ENCODE results near the gene CRYGA. TPM values are rescaled to one million over a fixed set of nuclear protein-coding genes. Genes with fewer than 3 reads are reported as not detected.

CRYGA gene, protein sequence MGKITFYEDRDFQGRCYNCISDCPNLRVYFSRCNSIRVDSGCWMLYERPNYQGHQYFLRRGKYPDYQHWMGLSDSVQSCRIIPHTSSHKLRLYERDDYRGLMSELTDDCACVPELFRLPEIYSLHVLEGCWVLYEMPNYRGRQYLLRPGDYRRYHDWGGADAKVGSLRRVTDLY
- not detected for total RNA-seq

GRCh38 chr2:208163489-208163888 is at the start of gene CRYGA:
TSS of gene CRYGA (minus strand) at chr2:208163589. CDS start at chr2:208163556, 33 bp downstream.
- Mint-ChIP-seq H3K36me3 (no peaks in the 10 kb centered on the region), H3K4me1 (ENCODE audit: low read depth) (no peaks in the 10 kb centered on the region), H3K27ac (no peak within 1 kb of the TSS), H3K9me3 (no peaks in the 10 kb centered on the region), H3K4me3 (no peak within 1 kb of the TSS), H3K27me3 (peaks cover 11% of the 10 kb centered on the region)
- CTCF ChIA-PET: interaction anchor here (2.4 kb wide), 1 partner anchor 12 kb away, joined by 10 read pairs; no protein-coding TSS in a partner anchor
- no peak for DNase-seq
- intact Hi-C loops (cut with micrococcal nuclease): no loop called here
- POLR2A ChIA-PET: no interaction called here

DNA sequence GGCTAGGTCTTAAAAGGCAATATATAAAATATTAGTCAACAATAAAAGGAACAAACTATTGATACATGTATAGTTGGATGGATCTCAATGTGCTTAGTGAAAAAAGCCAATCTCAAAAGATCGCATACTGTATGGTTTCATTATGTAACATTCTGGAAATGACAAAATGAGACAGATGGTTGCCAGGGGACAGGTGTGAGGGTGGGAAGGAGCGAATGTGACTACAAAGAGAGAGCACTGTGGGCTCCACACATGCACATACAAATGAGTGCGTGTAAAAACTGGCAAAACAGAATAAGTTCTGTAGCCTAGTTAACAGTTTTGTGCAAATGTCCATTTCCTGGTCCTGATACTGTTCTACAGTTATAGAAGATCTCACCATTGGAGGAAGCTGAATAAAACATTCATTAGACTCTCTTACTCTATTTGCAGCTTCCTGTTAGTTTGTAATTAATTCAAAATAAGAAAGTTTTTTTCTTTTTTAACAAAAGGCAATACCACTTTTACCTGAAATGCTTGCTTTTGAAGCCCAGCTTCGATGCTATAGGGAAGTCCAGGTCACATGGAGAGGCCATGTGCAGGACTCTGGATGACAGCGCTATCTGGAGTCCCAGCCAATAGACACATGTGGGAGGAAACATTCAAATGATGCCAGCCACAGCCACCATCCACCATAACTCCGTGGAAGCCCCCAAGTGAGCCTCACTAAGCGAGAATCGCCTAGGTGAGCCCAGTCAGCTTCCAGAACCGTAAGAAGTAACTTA is 47.5 kb upstream of the CRYGA start:
- Mint-ChIP-seq H3K4me3 (no peak overlapping the region), H3K27me3 (peaks cover 1% of the 10 kb centered on the region), H3K36me3 (no peaks in the 10 kb centered on the region), H3K4me1 (ENCODE audit: low read depth) (peaks cover 1% of the 10 kb centered on the region), H3K9me3 (no peaks in the 10 kb centered on the region), H3K27ac (no peak overlapping the region)
- intact Hi-C loops (cut with micrococcal nuclease): no loop called here
- no peak for DNase-seq
- POLR2A ChIA-PET: no interaction called here
- CTCF ChIA-PET: no interaction called here

DNA sequence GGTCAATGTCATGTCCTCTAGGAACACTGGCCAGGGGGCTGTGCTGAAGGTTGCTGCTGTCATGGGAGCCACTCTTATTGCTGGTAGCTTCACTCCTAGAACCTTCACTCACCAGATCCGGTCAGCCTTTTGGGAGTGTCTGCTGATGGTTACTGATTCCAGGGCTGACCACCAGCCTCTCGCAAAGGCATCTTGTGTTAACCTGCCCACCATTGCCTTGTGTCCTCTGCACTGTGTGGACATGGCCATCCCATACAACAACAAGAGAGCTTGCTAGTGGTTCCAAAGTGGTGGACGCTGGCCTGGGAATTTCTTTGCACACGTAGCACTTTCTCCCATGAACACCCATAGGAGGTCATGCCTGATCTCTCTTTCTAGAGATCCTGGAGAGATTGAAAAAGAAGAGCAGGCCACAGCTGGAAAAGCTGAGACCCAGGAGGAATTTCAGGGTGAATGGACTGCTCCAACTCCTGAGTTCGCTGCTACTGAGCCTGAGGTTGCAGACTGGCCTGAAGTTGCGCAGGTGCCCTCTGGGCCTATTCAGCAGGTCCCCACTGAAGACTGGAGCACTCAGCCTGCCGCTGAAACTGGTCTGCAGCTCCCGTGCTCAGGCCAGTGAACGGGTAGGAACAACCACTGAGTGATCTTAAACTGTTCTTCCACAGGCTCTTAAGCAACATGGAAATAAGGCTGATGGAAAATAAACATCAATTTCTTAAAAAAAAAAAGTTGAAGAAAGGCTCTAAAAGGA is 45.1 kb upstream of the CRYGA start:
- intact Hi-C loops (cut with micrococcal nuclease): no loop called here
- no peaks in the 10 kb centered on the region for H3K9me3 Mint-ChIP-seq
- CTCF ChIA-PET: interaction anchor here (1.9 kb wide), 1 partner anchor 34 kb away, joined by 6 read pairs; no protein-coding TSS in a partner anchor
- H3K27me3 Mint-ChIP-seq: no peaks in the 10 kb centered on the region
- no peak overlapping the region for H3K27ac Mint-ChIP-seq
- peaks cover 5% of the 10 kb centered on the region for H3K4me1 Mint-ChIP-seq (ENCODE audit: low read depth)
- no peak overlapping the region for H3K4me3 Mint-ChIP-seq
- H3K36me3 Mint-ChIP-seq: no peaks in the 10 kb centered on the region
- POLR2A ChIA-PET: no interaction called here
- no peak for DNase-seq

DNA sequence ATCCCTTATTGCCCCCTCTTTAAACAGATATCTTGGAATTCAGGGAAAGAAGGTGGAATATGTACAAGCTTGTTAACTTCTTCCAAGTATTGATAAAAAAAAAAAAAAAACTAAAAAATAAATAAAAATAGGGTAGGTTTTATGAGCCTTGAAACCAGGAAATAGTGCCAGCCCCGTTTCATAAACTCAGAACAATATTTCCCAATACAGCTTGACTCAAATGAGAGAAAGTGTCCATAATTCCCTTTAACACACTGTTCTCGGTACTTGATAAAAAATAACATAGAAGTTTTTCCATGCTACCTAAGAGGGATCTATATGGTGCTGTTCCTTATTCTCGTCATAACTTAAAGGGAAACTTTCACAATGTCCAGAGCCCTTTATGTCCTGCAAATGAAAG is 44.4 kb upstream of the CRYGA start:
- Mint-ChIP-seq H3K9me3 (no peaks in the 10 kb centered on the region), H3K4me1 (ENCODE audit: low read depth) (peaks cover 3% of the 10 kb centered on the region), H3K4me3 (no peak overlapping the region), H3K36me3 (no peaks in the 10 kb centered on the region), H3K27me3 (no peaks in the 10 kb centered on the region), H3K27ac (no peak overlapping the region)
- DNase-seq: no peak
- intact Hi-C loops (cut with micrococcal nuclease): no loop called here
- ChIA-PET POLR2A (no interaction called here), CTCF (interaction anchor here (1.9 kb wide), 1 partner anchor 33 kb away, joined by 6 read pairs; no protein-coding TSS in a partner anchor)

- intact Hi-C loops (cut with micrococcal nuclease): no loop called here
- Mint-ChIP-seq H3K27me3 (no peaks in the 10 kb centered on the region), H3K4me1 (ENCODE audit: low read depth) (peaks cover 3% of the 10 kb centered on the region), H3K36me3 (no peaks in the 10 kb centered on the region), H3K9me3 (no peaks in the 10 kb centered on the region), H3K4me3 (no peak overlapping the region), H3K27ac (no peak overlapping the region)
- CTCF ChIA-PET: interaction anchor here (1.1 to 1.4 kb wide), 2 partner anchors 28 to 132 kb away, joined by 3 read pairs; no protein-coding TSS in a partner anchor
- no peak for DNase-seq
- POLR2A ChIA-PET: no interaction called here
Measured at GRCh38 chr2:208204166-208204565, 40.8 kb upstream of the CRYGA start.

GRCh38 chr2:208195531-208195930 is 32.1 kb upstream of the CRYGA start:
- POLR2A ChIA-PET: no interaction called here
- CTCF ChIA-PET: no interaction called here
- H3K27ac Mint-ChIP-seq: no peak overlapping the region

DNA sequence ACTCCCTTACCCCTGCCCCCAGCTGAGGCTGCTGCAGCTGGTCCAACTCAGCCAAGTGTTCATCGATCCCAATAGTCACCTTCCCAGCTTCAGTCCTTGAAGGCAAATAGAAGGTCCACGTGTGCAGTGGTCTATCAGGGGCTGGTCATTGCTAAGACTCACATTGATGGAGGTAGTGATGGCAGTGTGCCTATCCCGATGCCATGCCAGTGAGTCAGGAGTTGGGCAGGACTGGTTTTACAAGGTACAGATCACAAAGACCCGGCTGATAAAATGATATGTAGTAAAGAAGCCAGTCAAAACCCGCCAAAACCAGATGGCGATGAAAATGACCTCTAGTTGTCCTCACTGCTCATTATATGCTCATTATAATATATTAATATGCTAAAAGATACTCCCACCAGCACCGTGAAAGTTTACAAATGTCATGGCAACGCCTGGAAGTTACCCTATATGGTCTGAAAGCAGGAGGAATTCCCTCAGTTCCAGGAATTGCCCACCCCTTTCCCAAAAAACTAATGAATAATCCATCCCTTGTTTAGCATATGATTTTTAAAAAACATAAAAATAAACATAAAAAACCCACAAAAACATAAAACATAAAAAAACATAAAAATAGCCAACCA is 29.3 kb upstream of the CRYGA start:
- Mint-ChIP-seq H3K4me3 (no peak overlapping the region), H3K27me3 (peaks cover 1% of the 10 kb centered on the region), H3K4me1 (ENCODE audit: low read depth) (no peaks in the 10 kb centered on the region), H3K36me3 (no peaks in the 10 kb centered on the region), H3K27ac (no peak overlapping the region), H3K9me3 (no peaks in the 10 kb centered on the region)
- ChIA-PET CTCF (interaction anchor here (0.5 to 3.3 kb wide), 2 partner anchors 17 to 424 kb away, joined by 3 to 13 read pairs; no protein-coding TSS in a partner anchor), POLR2A (interaction anchor here (0.6 kb wide), 1 partner anchor 1692 kb away, joined by 3 read pairs; no protein-coding TSS in a partner anchor)
- intact Hi-C loops (cut with micrococcal nuclease): no loop called here
- no peak for DNase-seq

More at GRCh38 chr2:208195531-208195930, 32.1 kb upstream of the CRYGA start:
- no peak for DNase-seq
- Mint-ChIP-seq H3K4me1 (ENCODE audit: low read depth) (no peaks in the 10 kb centered on the region), H3K9me3 (no peaks in the 10 kb centered on the region), H3K36me3 (no peaks in the 10 kb centered on the region), H3K4me3 (no peak overlapping the region), H3K27me3 (peaks cover 1% of the 10 kb centered on the region)
- intact Hi-C loops (cut with micrococcal nuclease): no loop called here

GRCh38 chr2:208189810-208190503 is 26.6 kb upstream of the CRYGA start, which contains the start of gene C2orf80:
TSS of gene C2orf80 (minus strand) at chr2:208190030. CDS start at chr2:208186986, 3,044 bp downstream.
- ChIA-PET POLR2A (no interaction called here), CTCF (interaction anchor here (1.2 to 3.3 kb wide), 2 partner anchors 14 to 15 kb away, joined by 5 to 13 read pairs; no protein-coding TSS in a partner anchor)
- H3K4me1 Mint-ChIP-seq (ENCODE audit: low read depth): no peaks in the 10 kb centered on the region
- no peak within 1 kb of the TSS for H3K27ac Mint-ChIP-seq
- no peaks in the 10 kb centered on the region for H3K9me3 Mint-ChIP-seq
- intact Hi-C loops (cut with micrococcal nuclease): no loop called here
- H3K36me3 Mint-ChIP-seq: no peaks in the 10 kb centered on the region
- H3K27me3 Mint-ChIP-seq: no peaks in the 10 kb centered on the region
- no peak for DNase-seq
- H3K4me3 Mint-ChIP-seq: no peak within 1 kb of the TSS

GRCh38 chr2:208189069-208189809 is 25.9 kb upstream of the CRYGA start:
- ChIA-PET CTCF (interaction anchor here (1.2 kb wide), 1 partner anchor 14 kb away, joined by 5 read pairs; no protein-coding TSS in a partner anchor), POLR2A (no interaction called here)
- H3K27me3 Mint-ChIP-seq: peaks cover 6% of the 10 kb centered on the region
- no peaks in the 10 kb centered on the region for H3K4me1 Mint-ChIP-seq (ENCODE audit: low read depth)
- intact Hi-C loops (cut with micrococcal nuclease): no loop called here
- DNase-seq: no peak
- H3K4me3 Mint-ChIP-seq: no peak overlapping the region
- no peaks in the 10 kb centered on the region for H3K36me3 Mint-ChIP-seq
- no peaks in the 10 kb centered on the region for H3K9me3 Mint-ChIP-seq
- no peak overlapping the region for H3K27ac Mint-ChIP-seq

- DNase-seq: no peak
- Mint-ChIP-seq H3K36me3 (no peaks in the 10 kb centered on the region), H3K9me3 (no peaks in the 10 kb centered on the region), H3K27ac (no peak overlapping the region), H3K4me1 (ENCODE audit: low read depth) (no peaks in the 10 kb centered on the region), H3K27me3 (peaks cover 14% of the 10 kb centered on the region), H3K4me3 (no peak overlapping the region)
- CTCF ChIA-PET: interaction anchor here (1.8 kb wide), 1 partner anchor 11 kb away, joined by 8 read pairs; no protein-coding TSS in a partner anchor
- POLR2A ChIA-PET: no interaction called here
- intact Hi-C loops (cut with micrococcal nuclease): no loop called here
Measured at GRCh38 chr2:208186893-208187292, 23.5 kb upstream of the CRYGA start.

GRCh38 chr2:208186465-208186864 is 23.1 kb upstream of the CRYGA start:
- ChIA-PET POLR2A (no interaction called here), CTCF (interaction anchor here (1.8 kb wide), 1 partner anchor 11 kb away, joined by 8 read pairs; no protein-coding TSS in a partner anchor)
- intact Hi-C loops (cut with micrococcal nuclease): no loop called here
- Mint-ChIP-seq H3K4me1 (ENCODE audit: low read depth) (no peaks in the 10 kb centered on the region), H3K4me3 (no peak overlapping the region), H3K9me3 (no peaks in the 10 kb centered on the region), H3K36me3 (no peaks in the 10 kb centered on the region), H3K27me3 (peaks cover 14% of the 10 kb centered on the region), H3K27ac (no peak overlapping the region)
- no peak for DNase-seq
